Measurements from ENCODE around the gene MFSD1. TPM values are rescaled to one million over a fixed set of nuclear protein-coding genes. Genes with fewer than 3 reads are reported as not detected.

The MFSD1 gene
- total RNA-seq, 4 donors from 2014 or later = 9.2 to 86.6 (median 64.0) TPM

DNA sequence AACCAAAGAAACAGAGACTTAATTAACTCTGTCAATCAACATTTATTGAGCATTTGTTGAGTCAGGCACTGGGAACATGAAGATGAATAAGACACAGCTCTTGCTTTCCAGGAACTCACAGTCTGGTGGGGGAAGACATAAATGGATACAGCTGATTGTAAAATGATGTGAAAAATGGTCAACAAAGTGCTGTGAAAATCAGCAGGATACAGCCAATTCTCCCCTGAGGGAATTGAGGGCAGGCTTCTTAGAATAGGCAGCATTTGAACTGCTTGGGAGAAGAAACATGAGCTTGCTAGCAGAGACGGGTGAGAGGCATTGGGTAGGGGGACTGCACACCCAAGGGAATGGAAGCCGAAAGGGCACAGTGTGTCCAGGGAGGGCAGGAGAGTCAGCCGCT, 41.1 kb downstream of the MFSD1 start:
- Histone ChIP-seq H3K4me3 (no peak overlapping the region), H3K9me3 (no peaks in the 10 kb centered on the region), H3K27me3 (no peaks in the 10 kb centered on the region), H3K4me1 (no peaks in the 10 kb centered on the region), H3K27ac (no peak overlapping the region), H3K36me3 (no peaks in the 10 kb centered on the region)
- DNase-seq = no peak
- 64 to 82% methylated on average over 3 of the region's 3 CpGs for WGBS, 2 donors (ENCODE audit: low coverage in 1 of 2)
- intact Hi-C loops (cut with DNase I; ENCODE audit: low total_unique reads) (loop anchor here (2.0 kb wide), 1 partner anchor 416 kb away; no protein-coding TSS in a partner anchor), in situ Hi-C loops (cut with MboI; ENCODE audit: low pct_ligation_motif_present in 1 of 4, low pct_unique_long_range_greater_than_20kb in 1 of 4, low sequenced_read_pairs in 3 of 4) (loop anchor here in 3 of 4 donors (10.0 to 25.0 kb wide), 3 partner anchors 412 to 969 kb away; no protein-coding TSS in a partner anchor)
- no peak for TF ChIP-seq EP300 (IDR thresholded peaks at IDR 0.05; ENCODE audit: low read depth)
- TF ChIP-seq POLR2A (IDR thresholded peaks at IDR 0.05) = no peak
- no peak for TF ChIP-seq CTCF (IDR thresholded peaks at IDR 0.05)
- TF ChIP-seq POLR2AphosphoS5 (IDR thresholded peaks at IDR 0.05) = no peak

DNA sequence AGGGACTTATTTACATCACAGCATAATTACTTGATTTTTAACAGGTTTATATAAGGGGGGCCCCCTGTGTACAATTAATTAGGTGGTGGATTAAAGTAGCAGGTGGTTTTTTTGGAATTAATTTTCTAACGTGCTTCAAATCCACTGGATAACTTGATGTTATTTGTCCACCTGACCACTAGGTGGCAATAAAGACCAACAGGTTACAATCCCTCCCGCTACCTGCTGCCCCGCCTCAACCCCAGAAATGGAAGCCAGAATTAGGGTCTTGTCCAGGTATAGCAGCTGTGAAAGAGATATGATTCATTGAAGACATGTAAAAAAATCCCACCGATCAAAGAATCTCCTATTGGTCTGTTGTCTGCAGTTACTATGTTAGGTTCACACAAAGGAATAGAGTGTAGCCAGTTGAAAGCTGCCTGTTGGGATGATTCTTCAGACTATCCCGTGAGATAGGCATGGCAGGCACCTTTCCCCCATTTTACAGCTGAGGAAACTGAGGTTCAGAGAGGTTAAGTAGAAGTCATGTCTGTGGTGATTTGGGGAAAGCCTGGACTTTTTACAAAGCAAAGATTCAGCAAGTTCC, 44.0 kb downstream of the MFSD1 start:
- TF ChIP-seq EP300 (IDR thresholded peaks at IDR 0.05; ENCODE audit: low read depth) (no peak), POLR2A (IDR thresholded peaks at IDR 0.05) (no peak), CTCF (IDR thresholded peaks at IDR 0.05) (peak; percentile 65 to 74 (median 68)), POLR2AphosphoS5 (IDR thresholded peaks at IDR 0.05) (no peak)
- H3K9me3 ChIP-seq = no peaks in the 10 kb centered on the region
- no peaks in the 10 kb centered on the region for H3K4me1 ChIP-seq
- H3K27me3 ChIP-seq = no peaks in the 10 kb centered on the region
- H3K36me3 ChIP-seq = no peaks in the 10 kb centered on the region
- H3K27ac ChIP-seq = no peak overlapping the region
- no peak overlapping the region for H3K4me3 ChIP-seq
- in situ Hi-C loops (cut with MboI; ENCODE audit: low pct_ligation_motif_present in 1 of 4, low pct_unique_long_range_greater_than_20kb in 1 of 4, low sequenced_read_pairs in 3 of 4) = loop anchor here (5.0 to 25.0 kb wide), 5 partner anchors 409 to 966 kb away; no protein-coding TSS in a partner anchor
- DNase-seq = no peak
- 8 to 15% methylated on average over 5 of the region's 5 CpGs for WGBS, 2 donors (ENCODE audit: low coverage in 1 of 2)
- intact Hi-C loops (cut with DNase I; ENCODE audit: low total_unique reads) = no loop called here

GRCh38 chr3:158846803-158847451, 45.1 kb downstream of the MFSD1 start:
- no peak for DNase-seq
- no peak overlapping the region for H3K4me3 ChIP-seq
- no peaks in the 10 kb centered on the region for H3K9me3 ChIP-seq
- in situ Hi-C loops (cut with MboI; ENCODE audit: low pct_ligation_motif_present in 1 of 4, low pct_unique_long_range_greater_than_20kb in 1 of 4, low sequenced_read_pairs in 3 of 4) (loop anchor here (5.0 to 25.0 kb wide), 5 partner anchors 408 to 965 kb away; no protein-coding TSS in a partner anchor), intact Hi-C loops (cut with DNase I; ENCODE audit: low total_unique reads) (no loop called here)
- 67 to 75% methylated on average over 3 of the region's 3 CpGs for WGBS, 2 donors (ENCODE audit: low coverage in 1 of 2)
- H3K36me3 ChIP-seq = no peaks in the 10 kb centered on the region
- no peaks in the 10 kb centered on the region for H3K27me3 ChIP-seq
- H3K27ac ChIP-seq = no peak overlapping the region
- no peaks in the 10 kb centered on the region for H3K4me1 ChIP-seq
- TF ChIP-seq POLR2A (IDR thresholded peaks at IDR 0.05) = no peak
- no peak for TF ChIP-seq EP300 (IDR thresholded peaks at IDR 0.05; ENCODE audit: low read depth)
- TF ChIP-seq CTCF (IDR thresholded peaks at IDR 0.05) = no peak
- TF ChIP-seq POLR2AphosphoS5 (IDR thresholded peaks at IDR 0.05) = no peak

DNA sequence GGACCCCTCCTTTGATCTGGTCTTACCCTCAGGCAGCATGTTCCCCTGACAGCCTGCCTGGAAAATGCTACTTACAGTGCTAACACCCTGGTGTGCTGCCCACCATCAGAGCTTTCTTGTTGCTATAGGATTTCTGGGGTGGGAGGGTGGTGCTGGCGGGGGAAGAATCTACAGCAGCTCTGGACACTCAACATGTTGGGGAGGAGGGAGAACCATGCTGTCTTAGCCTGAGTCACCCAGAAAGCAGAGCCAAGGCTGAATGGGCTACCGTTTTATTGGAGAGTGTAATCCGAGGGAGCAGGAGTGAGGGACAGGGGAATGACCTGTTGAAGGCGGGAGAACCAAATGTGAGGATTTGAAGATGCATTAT, 45.6 kb downstream of the MFSD1 start:
- DNase-seq = no peak
- Histone ChIP-seq H3K9me3 (no peaks in the 10 kb centered on the region), H3K36me3 (no peaks in the 10 kb centered on the region), H3K27me3 (no peaks in the 10 kb centered on the region), H3K27ac (no peak overlapping the region), H3K4me3 (no peak overlapping the region), H3K4me1 (no peaks in the 10 kb centered on the region)
- no peak for TF ChIP-seq EP300 (IDR thresholded peaks at IDR 0.05; ENCODE audit: low read depth)
- TF ChIP-seq POLR2AphosphoS5 (IDR thresholded peaks at IDR 0.05) = no peak
- TF ChIP-seq POLR2A (IDR thresholded peaks at IDR 0.05) = no peak
- no peak for TF ChIP-seq CTCF (IDR thresholded peaks at IDR 0.05)
- intact Hi-C loops (cut with DNase I; ENCODE audit: low total_unique reads) (no loop called here), in situ Hi-C loops (cut with MboI; ENCODE audit: low pct_ligation_motif_present in 1 of 4, low pct_unique_long_range_greater_than_20kb in 1 of 4, low sequenced_read_pairs in 3 of 4) (loop anchor here (5.0 to 25.0 kb wide), 5 partner anchors 407 to 965 kb away; no protein-coding TSS in a partner anchor)
- WGBS, 2 donors (ENCODE audit: low coverage in 1 of 2) = 63% methylated on average over 4 of the region's 4 CpGs; no CpG with 5 or more reads in 1 of the 2 donors

Data from transverse colon (tissue), 4 donors.